PC-9 (cell line): ENCODE measurements around the gene DSG2. TPM values are rescaled to one million over a fixed set of nuclear protein-coding genes. Genes with fewer than 3 reads are reported as not detected.

Experiments
- BruUV-seq: library from RNA; stranded (reverse); fragments of 400-500 nt; replicated peaks from 2 replicates; lab custom pipeline; 2021; lab: Mats Ljungman, UMichigan
- CTCF ChIA-PET: fragments of 300-600 bp; sonication (Branson Sonifier 250); formaldehyde crosslinking; loops from one replicate; lab custom pipeline; 2022; ENCODE audit warnings: antibody characterized with exemption; lab: Charles Lee
- POLR2A ChIA-PET: fragments of 300-600 bp; sonication (Branson Sonifier 250); formaldehyde crosslinking; loops from one replicate; lab custom pipeline; 2022; ENCODE audit warnings: antibody characterized with exemption; ENCODE audit not compliant: unreplicated experiment; lab: Charles Lee
- DNase-seq, 2 experiments: peaks; one replicate each; pipeline versions ENCODE4 v3.0.0 to v3.0.0-alpha.2; 2015 to 2022; ENCODE audit warnings: mixed read lengths in 1 of 2
- H2AFZ ChIP-seq: fragments of 200-600 bp; sonication (generic); 2 replicates; pipeline ENCODE4 v1.8.1; 2017; ENCODE audit warnings: antibody characterized with exemption
- H3F3A ChIP-seq: fragments of 200-600 bp; sonication (generic); 2 replicates; pipeline ENCODE4 v1.8.1; 2017; ENCODE audit warnings: antibody characterized with exemption, mild to moderate bottlenecking, low read depth; ENCODE audit not compliant: insufficient read depth
- H3K27ac ChIP-seq: fragments of 200-600 bp; sonication (generic); 2 replicates; pipeline ENCODE4 v1.6.1; 2016; ENCODE audit warnings: mixed run types
- H3K27me3 ChIP-seq: fragments of 200-600 bp; sonication (generic); 2 replicates; pipeline ENCODE4 v1.6.1; 2016; ENCODE audit warnings: low read depth, mixed run types; ENCODE audit not compliant: insufficient read depth
- H3K36me3 ChIP-seq: fragments of 200-600 bp; sonication (generic); 2 replicates; pipeline ENCODE4 v1.6.1; 2016; ENCODE audit warnings: low read depth, mixed run types
- H3K4me1 ChIP-seq: fragments of 200-600 bp; sonication (generic); replicated peaks from 2 replicates; pipeline ENCODE4 v1.6.1; 2016; ENCODE audit warnings: mixed run types; ENCODE audit not compliant: insufficient read depth
- H3K4me2 ChIP-seq: fragments of 200-600 bp; sonication (generic); 2 replicates; pipeline ENCODE4 v1.6.1; 2017; ENCODE audit warnings: mixed run types
- H3K4me3 ChIP-seq: fragments of 200-600 bp; sonication (generic); 2 replicates; pipeline ENCODE4 v1.6.1; 2016; ENCODE audit warnings: mixed run types
- H3K79me2 ChIP-seq: fragments of 200-600 bp; sonication (generic); 2 replicates; pipeline ENCODE4 v1.6.1; 2017; ENCODE audit warnings: low read depth, mixed run types
- H3K9me2 ChIP-seq: fragments of 200-600 bp; sonication (generic); 2 replicates; pipeline ENCODE4 v1.8.1; 2017; ENCODE audit warnings: mild to moderate bottlenecking; ENCODE audit not compliant: insufficient read depth
- H3K9me3 ChIP-seq: fragments of 200-600 bp; sonication (generic); 2 replicates; pipeline ENCODE4 v1.8.1; 2016; ENCODE audit warnings: low read depth; ENCODE audit not compliant: insufficient read depth
- H4K20me1 ChIP-seq: fragments of 200-600 bp; sonication (generic); 2 replicates; pipeline ENCODE4 v1.8.1; 2017; ENCODE audit not compliant: insufficient read depth
- EZH2 ChIP-seq: fragments of 200-600 bp; sonication (generic); IDR thresholded peaks from 2 replicates; pipeline ENCODE4 v1.8.0; 2017; ENCODE audit warnings: antibody characterized with exemption, low read depth
- intact Hi-C: fragments of 100-400 bp; cut with micrococcal nuclease; formaldehyde crosslinking; loops from one replicate; pipeline ENCODE4 v1.10.0; 2022; ENCODE audit not compliant: unreplicated experiment
- total RNA-seq: library from RNA; stranded (reverse); gene quantifications from 2 replicates; pipeline ENCODE4 v1.2.3, GENCODE V29; 2021
- TF ChIP-seq, protein P1 (sequence below): fragments of 200-600 bp; sonication (generic); conservative IDR thresholded peaks from 2 replicates; pipeline ENCODE4 v1.6.1; 2017; ENCODE audit warnings: mixed run types, antibody characterized with exemption, mild to moderate bottlenecking, moderate library complexity

The DSG2 gene
- total RNA-seq, 1 experiment from 2014 or later, result 90.1 TPM

DNA sequence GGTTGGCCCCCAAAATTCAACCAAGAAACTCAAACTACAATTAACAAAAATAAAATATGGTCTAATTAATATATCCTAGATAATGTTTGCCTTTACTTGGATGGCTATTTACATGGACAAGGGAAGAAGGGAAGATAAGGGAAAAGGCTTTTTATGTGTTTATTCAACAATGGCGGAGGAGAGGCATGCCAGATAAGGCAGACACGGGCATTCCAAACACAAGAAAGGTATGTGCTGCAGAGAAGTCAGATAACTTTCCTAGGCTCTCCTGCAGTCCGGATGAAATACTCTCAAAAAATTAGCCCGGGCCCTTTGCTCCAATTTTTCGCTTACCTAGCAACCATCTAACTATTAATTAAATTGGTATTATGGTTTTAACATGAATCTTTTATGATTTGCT, 88.6 kb downstream of the DSG2 start:
- Histone ChIP-seq H3K27me3 (no peaks in the 10 kb centered on the region), H3K4me2 (no peak overlapping the region), H3F3A (no peaks in the 10 kb centered on the region), H3K4me1 (no peaks in the 10 kb centered on the region), H3K9me2 (no peaks in the 10 kb centered on the region), H3K4me3 (no peak overlapping the region), H3K27ac (no peak overlapping the region), H3K79me2 (no peaks in the 10 kb centered on the region), H3K36me3 (no peaks in the 10 kb centered on the region), H4K20me1 (no peaks in the 10 kb centered on the region), H2AFZ (no peak overlapping the region), H3K9me3 (no peaks in the 10 kb centered on the region)
- TF ChIP-seq, protein P1, sequence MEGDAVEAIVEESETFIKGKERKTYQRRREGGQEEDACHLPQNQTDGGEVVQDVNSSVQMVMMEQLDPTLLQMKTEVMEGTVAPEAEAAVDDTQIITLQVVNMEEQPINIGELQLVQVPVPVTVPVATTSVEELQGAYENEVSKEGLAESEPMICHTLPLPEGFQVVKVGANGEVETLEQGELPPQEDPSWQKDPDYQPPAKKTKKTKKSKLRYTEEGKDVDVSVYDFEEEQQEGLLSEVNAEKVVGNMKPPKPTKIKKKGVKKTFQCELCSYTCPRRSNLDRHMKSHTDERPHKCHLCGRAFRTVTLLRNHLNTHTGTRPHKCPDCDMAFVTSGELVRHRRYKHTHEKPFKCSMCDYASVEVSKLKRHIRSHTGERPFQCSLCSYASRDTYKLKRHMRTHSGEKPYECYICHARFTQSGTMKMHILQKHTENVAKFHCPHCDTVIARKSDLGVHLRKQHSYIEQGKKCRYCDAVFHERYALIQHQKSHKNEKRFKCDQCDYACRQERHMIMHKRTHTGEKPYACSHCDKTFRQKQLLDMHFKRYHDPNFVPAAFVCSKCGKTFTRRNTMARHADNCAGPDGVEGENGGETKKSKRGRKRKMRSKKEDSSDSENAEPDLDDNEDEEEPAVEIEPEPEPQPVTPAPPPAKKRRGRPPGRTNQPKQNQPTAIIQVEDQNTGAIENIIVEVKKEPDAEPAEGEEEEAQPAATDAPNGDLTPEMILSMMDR, result no peak
- TF ChIP-seq EZH2, result no peak
- ChIA-PET CTCF (no interaction called here), POLR2A (no interaction called here)
- no TSS peak for BruUV-seq
- DNase-seq, result no peak
- intact Hi-C loops, result no loop called here

DNA sequence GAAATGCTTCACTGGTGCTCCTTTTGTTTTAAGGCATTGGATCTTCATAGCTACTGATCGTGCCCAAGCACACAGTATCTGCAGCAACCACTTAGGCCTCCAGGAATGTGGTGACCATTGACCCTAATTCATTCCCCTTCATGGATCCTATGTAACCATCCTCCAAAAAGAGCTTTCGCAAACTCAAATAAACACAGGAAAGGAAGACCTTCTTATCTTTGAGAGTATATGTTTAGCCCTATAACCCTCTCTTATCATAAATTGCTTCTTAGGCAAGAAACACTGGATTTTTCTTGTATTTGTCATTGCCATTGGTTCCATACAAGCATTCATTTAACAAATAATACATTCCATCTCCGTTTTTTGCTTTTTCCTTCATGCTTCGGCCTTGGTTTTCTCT, 89.6 kb downstream of the DSG2 start:
- no peaks in the 10 kb centered on the region for H4K20me1 ChIP-seq
- no peak overlapping the region for H3K4me2 ChIP-seq
- no peaks in the 10 kb centered on the region for H3F3A ChIP-seq
- no peaks in the 10 kb centered on the region for H3K4me1 ChIP-seq
- no peaks in the 10 kb centered on the region for H3K27me3 ChIP-seq
- no peak overlapping the region for H3K4me3 ChIP-seq
- H3K27ac ChIP-seq, result no peak overlapping the region
- no peak for DNase-seq
- no TSS peak for BruUV-seq
- no peaks in the 10 kb centered on the region for H3K79me2 ChIP-seq
- H3K9me3 ChIP-seq, result no peaks in the 10 kb centered on the region
- POLR2A ChIA-PET, result no interaction called here
- no peaks in the 10 kb centered on the region for H3K36me3 ChIP-seq
- TF ChIP-seq EZH2, result no peak
- TF ChIP-seq, protein P1, result no peak
- CTCF ChIA-PET, result no interaction called here
- no peak overlapping the region for H2AFZ ChIP-seq
- intact Hi-C loops, result no loop called here
- no peaks in the 10 kb centered on the region for H3K9me2 ChIP-seq

DNA sequence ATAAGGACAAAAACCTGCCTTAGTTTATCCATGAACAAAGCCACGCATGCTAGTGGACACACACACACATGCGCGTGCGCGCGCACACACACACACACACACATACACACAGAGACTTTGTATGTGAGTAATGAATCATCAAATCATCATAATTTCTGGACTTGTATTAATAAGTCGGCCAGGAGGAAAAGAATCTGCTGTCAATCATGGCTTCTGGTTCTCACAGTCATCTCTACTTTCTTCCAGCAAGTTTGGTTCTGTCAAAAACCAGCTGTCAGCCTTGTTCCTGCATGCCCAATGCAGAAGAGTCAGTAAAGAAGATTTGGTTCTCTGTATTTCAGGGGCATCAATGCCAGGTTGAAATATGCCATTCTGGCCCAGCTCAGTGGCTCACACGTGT, 92.6 kb downstream of the DSG2 start:
- POLR2A ChIA-PET, result no interaction called here
- no TSS peak for BruUV-seq

More for the DNA sequence above, 92.6 kb downstream of the DSG2 start:
- no peak overlapping the region for H2AFZ ChIP-seq
- H3K27ac ChIP-seq, result no peak overlapping the region
- H3K9me3 ChIP-seq, result no peaks in the 10 kb centered on the region
- TF ChIP-seq, protein P1, result no peak
- TF ChIP-seq EZH2, result no peak
- no peak overlapping the region for H3K4me3 ChIP-seq
- H3K36me3 ChIP-seq, result no peaks in the 10 kb centered on the region
- intact Hi-C loops, result no loop called here
- no peaks in the 10 kb centered on the region for H4K20me1 ChIP-seq
- H3K4me2 ChIP-seq, result no peak overlapping the region
- no peaks in the 10 kb centered on the region for H3K79me2 ChIP-seq
- no peaks in the 10 kb centered on the region for H3K9me2 ChIP-seq
- H3K27me3 ChIP-seq, result no peaks in the 10 kb centered on the region
- CTCF ChIA-PET, result no interaction called here
- H3F3A ChIP-seq, result no peaks in the 10 kb centered on the region
- no peak for DNase-seq
- H3K4me1 ChIP-seq, result no peaks in the 10 kb centered on the region
